22Rv1 (cell line): Measurements from ENCODE around the gene FCSK.

ENCODE experiments used
- H3K27ac ChIP-seq: fragments of 450-650 bp; 2 replicates; pipeline ENCODE4 v1.5.1; 2017
- ZFX ChIP-seq: fragments of 450-650 bp; IDR thresholded peaks from 2 replicates; pipeline ENCODE4 v1.6.1; 2017; ENCODE audit warnings: antibody characterized with exemption, borderline replicate concordance
- TF ChIP-seq, protein P1 (sequence below): fragments of 450-650 bp; IDR thresholded peaks from 2 replicates; pipeline ENCODE4 v1.5.1; 2017; ENCODE audit warnings: mild to moderate bottlenecking

The FCSK gene

DNA sequence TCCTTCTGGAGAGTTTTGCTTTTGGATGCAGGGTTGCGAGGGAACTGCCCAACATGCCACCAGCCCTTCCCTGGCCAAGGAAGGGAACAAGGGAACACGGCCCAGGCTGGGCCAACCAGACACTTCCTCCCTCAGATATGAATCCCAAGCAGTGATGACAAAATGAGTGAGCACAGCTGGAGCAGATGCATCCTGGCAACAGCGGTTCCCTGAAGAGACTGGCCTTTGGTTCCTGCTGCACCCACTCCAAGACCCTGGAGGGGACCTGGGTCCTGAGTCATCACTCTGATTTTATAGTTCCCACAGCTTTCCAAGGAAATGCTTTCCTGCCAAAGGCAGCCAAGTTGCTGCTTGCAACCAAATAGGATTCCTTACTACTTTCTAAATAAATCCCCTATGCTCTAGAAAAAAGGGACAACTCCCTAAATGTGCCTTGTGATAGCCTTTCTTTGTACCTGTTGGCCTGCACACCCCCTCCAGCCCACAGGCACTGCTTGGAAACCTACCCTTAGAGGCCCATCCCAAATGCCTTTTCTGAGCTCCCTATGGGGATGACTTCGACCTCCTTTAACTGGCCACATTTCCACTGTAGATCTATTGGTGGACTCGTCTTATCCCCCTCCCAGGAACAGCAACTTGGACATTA is 20.8 kb upstream of the FCSK start:
- TF ChIP-seq, protein P1, sequence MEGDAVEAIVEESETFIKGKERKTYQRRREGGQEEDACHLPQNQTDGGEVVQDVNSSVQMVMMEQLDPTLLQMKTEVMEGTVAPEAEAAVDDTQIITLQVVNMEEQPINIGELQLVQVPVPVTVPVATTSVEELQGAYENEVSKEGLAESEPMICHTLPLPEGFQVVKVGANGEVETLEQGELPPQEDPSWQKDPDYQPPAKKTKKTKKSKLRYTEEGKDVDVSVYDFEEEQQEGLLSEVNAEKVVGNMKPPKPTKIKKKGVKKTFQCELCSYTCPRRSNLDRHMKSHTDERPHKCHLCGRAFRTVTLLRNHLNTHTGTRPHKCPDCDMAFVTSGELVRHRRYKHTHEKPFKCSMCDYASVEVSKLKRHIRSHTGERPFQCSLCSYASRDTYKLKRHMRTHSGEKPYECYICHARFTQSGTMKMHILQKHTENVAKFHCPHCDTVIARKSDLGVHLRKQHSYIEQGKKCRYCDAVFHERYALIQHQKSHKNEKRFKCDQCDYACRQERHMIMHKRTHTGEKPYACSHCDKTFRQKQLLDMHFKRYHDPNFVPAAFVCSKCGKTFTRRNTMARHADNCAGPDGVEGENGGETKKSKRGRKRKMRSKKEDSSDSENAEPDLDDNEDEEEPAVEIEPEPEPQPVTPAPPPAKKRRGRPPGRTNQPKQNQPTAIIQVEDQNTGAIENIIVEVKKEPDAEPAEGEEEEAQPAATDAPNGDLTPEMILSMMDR = no peak
- no peak for TF ChIP-seq ZFX
- no peak overlapping the region for H3K27ac ChIP-seq

DNA sequence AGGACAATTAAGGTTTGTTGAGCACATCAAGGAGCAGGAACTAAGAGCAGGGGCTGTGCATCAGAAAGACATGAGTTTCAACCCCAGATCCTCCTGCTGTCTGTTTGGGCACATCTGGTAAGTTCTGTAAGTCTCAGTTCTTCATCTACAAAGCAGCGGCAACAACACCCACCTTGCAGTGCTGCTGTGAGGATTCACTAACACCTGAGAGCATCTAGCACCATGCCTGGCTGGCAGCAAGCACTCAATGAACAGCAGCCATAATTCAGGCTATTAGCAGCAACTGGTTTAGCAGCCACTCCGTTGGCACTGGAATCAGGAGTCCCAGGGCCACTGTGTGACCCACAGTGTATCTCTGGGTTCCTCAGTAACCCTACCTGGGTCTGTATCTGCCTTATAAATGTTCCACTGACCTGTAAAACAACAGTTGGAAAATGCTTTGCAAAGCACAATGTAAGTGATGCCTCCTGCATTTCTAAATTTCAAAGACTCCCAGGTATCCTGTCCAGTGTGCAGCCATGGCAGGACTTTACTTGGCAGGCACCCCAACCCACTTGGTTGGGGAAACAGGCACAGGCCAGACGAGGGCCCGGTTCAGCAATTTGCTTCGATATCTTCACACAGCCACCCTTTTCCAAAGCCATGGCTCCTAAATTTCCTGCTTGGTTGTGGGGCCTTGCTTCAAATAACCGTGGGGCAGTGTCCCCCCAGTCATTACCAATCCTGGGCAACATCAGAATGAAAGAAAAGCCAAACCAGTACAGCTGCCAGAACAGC is 19.7 kb upstream of the FCSK start:
- no peak overlapping the region for H3K27ac ChIP-seq

DNA sequence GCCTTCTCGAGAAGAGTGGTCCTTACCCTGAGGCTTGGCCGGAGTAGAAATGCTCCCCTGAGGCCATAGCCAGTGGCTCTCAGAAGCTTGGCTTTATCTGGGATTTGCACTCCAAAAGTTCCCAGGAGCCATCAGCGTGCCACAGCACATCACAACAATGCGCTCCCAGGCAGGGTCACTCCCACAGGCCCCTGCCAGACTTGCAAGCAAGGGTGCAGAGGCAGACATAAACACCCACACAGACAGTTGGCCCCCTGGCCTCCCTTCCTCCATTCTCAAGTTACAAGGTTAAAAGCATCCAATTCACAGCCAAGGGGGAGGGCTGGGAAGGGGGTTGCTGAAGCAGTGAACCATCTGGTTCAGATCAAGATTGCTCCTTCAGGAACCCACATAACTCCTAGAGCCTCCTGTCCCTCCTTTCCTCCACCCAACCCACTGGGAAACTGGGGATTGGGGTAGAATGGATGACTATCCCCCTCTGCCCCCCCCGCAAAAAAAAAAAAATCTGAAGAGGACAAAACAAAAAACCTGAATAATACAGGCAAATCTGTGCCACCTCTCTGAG is 17.3 kb upstream of the FCSK start:
- H3K27ac ChIP-seq = no peak overlapping the region
- TF ChIP-seq ZFX = no peak

More for the DNA sequence above, 19.7 kb upstream of the FCSK start:
- TF ChIP-seq ZFX = no peak
- TF ChIP-seq, protein P1 = no peak

DNA sequence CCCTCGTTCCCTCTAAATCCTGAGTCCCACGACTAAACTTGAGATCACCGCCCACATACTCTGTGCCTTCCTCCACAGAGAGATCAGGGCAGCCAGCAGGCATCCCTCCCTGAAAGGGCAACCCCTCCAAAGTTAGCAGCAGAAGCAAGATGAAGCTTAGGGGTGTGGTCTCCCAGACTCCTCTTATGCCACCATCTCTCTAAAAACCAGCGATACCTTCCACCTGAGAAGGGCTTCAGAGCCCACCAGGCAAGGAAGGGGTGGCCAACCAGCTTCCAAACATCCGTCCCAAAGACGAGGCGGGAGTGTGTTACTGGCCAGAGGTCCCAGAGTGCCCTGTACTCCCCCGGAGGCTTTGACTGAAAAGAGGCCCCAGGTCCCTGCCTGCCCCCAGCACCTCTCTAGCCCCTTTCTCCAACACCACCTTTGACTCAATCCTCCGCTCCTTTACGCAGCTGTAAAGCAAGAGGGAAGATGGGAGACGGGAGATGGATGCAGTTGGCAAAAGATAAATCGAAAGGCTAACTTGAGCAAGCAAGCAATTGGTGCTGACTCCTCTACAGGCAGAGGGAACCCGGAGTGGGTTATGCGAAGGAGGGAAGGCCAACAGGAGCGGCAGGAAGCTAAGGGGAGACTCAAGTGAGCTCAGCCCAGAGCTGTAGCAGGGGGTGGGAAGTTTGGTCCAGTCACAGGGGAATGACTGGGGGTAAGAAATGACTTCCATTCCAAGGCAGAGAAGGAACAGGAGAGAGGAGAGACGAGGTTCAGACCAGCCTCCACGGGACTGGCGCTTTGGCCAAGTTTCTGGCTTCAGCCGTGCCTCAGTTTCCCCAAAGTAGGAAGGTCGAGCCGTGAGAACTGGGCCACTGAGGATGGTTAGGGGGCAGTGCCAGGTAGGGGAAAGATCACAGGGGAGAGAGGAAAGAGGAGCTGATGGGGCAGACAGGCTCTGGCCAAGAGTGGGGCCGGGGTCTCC is 16.5 kb upstream of the FCSK start:
- no peak overlapping the region for H3K27ac ChIP-seq
- TF ChIP-seq ZFX = no peak
- TF ChIP-seq, protein P1 = no peak

DNA sequence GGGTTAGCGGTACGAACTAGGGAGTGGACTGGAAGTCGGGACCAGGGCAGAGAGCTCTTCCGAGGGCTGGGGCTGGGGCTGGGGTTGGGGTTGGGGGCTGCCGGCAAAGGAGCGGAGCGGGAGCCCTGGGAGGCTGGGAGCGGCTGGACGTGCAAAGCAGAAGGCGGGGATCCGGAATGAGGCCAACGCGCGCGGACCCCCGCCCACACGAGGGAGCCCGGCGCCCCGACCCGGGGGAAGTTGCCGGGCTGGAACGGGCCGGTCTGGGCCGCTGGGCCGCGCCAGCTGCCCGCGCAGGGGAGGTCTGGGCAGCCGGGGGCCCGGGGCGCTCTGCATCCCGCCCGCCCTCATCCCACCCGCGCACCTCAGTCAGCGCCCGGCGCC is 15.8 kb upstream of the FCSK start:
- TF ChIP-seq ZFX = no peak
- TF ChIP-seq, protein P1 = no peak
- no peak overlapping the region for H3K27ac ChIP-seq

DNA sequence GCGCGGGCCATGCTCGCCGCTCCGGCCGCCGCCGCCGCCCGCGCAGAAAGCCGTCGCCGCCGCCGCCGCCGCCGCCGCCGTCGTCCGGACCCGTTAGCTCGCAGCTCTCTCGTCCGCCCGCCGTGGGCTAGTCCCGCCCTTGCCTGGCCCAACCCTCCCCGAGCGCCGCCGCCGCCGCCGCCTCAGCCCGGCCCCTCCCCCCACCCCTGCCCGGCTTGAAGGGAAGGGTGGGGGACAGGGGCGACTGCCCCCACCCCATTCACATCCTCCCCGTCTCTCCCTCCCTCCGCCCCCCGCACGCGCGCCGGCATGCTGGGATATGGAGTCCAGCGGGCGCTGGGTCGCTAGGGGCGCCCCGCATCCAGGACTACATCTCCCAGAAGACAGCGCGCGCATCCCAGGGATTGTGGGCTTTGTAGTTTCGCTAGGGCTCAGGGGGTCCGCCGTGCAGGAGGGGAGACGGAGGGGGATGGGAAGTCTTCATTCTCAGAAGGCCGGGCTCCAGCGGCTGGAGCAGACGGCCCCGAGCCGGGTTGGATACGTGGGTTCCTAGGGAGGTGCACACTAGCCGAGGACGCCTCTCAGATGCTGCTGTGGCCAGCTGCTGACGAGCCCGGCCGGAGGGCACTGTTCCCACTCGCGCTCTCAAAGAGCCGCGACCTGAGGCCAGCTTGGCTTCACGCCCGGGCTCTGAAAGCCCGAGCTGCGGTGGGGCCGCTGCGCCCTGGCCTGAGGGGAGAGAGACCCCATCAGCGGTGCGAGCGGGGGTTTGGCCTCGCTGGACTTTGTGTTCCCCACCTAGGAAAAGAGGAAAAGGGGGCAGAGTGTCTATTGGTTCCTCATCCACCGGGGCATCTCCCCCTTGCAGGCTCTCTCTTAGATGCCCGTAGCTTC is 15.2 kb upstream of the FCSK start, which contains the start of gene ST3GAL2:
Gene ST3GAL2, minus strand, starts transcription at position 132 of the 894 bp plus-strand sequence. CDS start 40,570 bp downstream, outside the sequence.
- H3K27ac ChIP-seq = no peak within 1 kb of the TSS
- TF ChIP-seq, protein P1 = peak; percentile 10; the same call in 1 of the 2 replicates
- no peak for TF ChIP-seq ZFX
